GM19395 (cell line): ENCODE results near the gene SPATA4.
"Not testable (repeated sequence)": the region's sequence is repeated elsewhere in the genome, so short reads cannot be mapped to it uniquely, and the experiment has no call there.

Source experiments
- ATAC-seq: cut with Tn5 transposase; IDR thresholded peaks from one replicate; pipeline ENCODE4 v1.9.1; 2021; ENCODE audit warnings: mild to moderate bottlenecking, moderate library complexity; ENCODE audit not compliant: unreplicated experiment

The SPATA4 gene

DNA sequence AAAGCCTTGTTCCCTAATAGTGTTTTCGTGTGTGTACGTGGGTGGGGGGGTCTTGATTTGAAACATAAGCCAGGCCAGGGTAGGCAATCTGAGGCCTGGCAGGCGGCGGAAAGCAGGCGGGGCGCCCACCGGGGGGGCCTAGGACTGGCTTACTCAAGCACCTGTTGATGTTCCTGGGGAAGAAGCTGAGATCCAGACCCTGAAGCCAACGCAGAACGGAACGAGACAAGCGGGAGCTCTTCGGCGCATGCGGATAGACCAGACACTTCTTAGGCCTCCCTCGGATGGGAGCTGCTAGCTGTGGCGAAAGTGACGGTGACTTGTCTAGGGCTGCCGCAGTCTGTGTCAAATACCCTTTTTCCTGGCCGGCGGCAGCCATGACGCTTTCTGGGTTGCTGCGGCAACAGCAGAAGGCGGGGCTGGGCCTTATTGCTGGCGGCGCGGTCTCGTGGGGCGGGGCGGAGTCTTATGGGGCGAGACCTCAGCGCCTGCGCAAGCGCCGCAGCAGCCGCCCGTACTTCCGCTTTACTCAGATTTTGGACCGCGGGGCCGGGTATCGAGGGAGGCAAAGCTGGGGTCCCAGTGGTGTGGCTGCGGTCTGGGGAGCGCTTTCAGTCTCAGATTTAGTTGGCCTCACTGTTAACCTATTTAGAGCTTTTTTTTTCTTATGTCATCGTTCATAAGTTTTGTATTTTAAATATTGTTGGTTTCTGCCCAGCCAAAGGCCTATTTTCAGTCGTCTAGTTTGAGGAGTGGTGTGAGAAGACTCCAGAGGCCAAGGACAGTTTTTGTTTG lies at the start of gene SPATA4:
Gene SPATA4, minus strand, starts transcription at position 402 of the 795 bp plus-strand sequence. Its CDS starts 23 bp downstream, at position 379.
- peak; percentile 97 for ATAC-seq

DNA sequence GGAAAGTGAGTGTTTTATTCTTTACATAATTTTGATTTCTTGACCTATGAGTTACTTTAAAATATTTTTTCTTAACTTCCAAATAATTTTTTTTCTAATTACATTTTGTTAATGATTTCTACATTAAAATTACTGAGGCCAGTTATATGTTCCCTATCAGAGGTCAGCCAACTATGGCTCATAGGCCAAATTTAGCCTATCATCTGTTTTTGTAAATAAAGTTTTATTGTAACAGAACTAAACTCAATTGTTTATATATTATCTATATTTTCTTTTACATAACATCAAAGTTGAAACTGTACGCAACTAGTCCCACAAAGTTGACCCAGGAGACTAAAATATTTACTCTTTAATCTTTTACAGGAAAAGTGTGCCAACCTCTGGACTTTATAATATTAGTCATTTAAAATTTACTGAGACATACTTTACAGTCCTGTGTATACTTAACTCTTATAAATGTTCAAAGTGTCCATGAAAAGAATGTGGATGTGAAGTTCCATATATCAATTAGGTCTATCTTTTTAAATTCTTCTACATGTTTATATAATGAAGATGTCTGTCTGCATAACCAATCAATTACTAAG lies 47.5 kb upstream of the SPATA4 start:
- ATAC-seq, result no peak

DNA sequence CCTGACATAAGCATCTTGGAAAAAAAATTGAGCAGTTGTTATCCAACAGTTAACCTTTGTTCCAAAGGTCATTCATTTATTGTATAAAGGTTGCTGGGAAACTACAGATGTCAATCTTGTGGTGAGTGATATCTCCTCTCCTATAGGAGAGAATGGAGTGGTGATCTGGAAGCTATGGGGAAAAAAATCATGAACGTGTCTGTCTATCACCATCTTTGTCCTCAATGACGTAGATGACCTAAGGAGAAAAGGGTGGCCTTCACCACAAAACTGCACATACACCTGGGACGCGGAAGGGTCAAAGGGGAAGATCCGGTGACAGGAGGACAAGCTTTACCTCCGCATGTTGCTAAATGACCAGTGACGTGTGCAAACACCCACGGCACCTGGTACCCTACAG lies 46.3 kb upstream of the SPATA4 start:
- no peak for ATAC-seq

DNA sequence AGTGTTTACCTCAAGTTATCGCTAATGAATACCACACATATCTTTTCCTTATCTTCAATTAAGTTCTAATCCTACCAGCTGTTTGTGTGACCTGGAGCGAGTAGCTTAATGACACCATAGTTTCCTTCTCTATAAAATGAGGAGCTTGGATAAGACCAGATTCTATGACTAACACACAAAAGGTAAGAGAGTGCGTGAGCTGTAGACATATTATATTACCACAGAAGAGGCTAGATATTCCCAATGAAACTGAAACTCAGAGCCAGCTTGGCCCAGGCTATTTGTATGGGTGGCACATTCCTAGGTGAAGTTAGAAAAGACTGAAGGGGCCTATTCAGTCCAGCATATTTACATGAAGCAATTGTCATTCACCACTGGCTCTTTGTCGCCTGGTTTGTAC lies 43.4 kb upstream of the SPATA4 start:
- ATAC-seq, result no peak

DNA sequence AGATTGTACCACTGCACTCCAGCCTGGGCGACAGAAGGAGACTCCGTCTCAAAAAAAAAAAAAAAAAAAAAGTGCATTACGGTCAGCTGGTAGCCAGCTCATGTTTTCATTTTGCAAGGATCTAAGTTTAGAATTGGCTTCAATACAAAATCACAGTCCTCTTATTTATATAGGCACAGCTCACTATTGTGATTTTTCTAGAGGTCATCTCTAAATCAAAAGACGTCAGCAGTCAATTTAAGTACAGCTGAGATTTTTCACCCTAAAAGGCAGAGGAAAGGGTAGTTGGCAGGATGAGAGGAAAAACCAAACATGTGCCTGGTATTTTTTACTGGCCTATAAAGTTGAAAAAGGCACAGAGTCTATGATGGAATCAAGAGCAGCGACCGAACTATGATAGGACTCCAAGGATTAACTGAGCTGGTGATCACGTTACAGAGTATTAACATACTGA lies 42.8 kb upstream of the SPATA4 start:
- ATAC-seq, result no peak

DNA sequence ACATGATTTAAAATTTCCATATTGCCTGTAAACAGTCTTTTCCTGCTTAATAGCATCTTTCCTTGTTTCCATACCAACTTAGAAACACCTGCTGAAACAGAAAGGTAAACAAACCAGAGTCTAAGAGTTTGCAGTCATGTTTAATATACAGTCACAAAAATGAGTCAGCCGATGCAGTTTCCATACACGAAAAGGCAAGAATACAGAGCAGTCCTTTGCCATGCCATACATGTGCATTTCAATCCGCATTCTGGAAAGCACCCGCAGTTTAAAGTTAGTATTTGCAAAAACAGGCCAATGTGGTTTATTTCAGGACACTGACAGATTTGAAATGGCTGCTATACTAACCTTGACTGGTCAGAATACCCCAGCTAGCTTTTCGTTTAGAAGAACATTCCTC lies 41.6 kb upstream of the SPATA4 start:
- no peak for ATAC-seq

DNA sequence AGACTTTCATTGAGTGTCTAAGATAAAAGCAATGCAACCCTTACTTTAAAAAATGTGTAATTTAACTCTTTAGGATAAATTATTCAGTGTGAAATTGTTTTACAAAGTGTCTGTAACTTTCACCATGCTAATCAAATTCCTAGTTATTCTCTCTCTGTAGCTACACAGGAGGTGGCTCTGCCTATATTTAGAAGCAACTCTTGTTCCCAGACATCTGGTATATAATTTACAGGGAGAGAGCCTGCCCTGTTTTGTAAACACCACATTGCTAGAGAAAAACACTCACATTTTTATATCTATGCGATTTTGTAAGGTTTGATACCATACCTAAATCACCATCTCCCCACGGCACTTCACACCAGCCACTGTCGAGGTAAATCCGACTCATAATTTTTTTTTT lies 35.5 kb upstream of the SPATA4 start:
- no peak for ATAC-seq

DNA sequence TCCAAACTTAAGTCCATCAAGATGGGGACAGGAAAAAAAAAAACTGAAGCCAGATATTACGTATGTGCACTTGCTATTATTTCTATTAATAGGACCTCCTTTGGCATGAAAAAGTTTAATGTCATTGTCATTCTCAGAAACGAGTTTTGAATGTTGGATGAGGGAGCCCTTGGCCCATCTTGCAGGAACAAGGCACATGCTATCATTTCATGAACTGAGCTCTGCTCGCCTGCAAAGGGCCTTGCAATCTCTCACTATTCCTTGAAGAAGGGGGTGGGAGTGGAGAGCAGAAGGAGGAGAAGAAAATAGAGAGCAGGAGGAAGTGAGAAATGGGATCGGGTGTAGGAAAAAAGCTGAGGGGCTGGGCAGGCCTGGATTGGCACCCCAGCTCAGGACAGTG lies 34.3 kb upstream of the SPATA4 start:
- ATAC-seq, result no peak

DNA sequence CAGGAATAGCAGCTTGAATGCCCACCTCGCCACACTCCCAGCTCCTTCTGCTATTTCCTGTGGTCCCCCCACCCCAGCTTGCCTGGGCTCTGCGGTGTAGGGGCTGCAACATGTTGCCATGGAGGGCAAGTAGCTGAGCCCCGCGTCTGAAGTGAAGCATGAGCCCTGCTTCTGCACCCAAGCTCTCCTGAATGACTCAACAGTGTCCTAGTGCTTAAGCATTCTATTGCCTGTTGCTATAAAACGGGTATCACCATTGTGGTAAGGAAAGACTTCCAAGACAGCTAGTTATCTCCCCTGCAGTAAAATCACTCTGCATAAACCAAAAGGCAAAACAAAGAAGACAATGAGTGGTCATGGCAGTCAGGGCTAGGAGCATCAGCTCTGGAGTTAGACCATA lies 31.4 kb upstream of the SPATA4 start:
- ATAC-seq, result no peak

DNA sequence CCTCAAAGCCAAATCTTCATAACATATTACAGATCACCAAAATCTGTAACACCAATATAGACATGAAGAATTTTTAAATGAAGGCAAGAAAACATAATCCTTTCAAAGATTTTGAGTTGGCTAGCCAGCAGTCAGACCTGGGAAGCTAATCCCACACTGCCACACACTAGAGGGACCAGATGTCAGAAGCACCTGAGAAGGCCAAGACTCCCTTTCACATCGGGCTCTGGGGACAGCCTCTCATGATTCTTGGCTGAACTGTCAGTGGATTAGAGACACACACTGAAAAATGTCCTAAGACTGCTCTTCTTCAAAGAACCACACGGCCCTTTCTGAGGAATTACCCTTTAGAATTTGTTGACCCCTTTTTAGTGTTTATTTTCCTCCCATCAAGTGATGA lies 28.2 kb upstream of the SPATA4 start:
- no peak for ATAC-seq

DNA sequence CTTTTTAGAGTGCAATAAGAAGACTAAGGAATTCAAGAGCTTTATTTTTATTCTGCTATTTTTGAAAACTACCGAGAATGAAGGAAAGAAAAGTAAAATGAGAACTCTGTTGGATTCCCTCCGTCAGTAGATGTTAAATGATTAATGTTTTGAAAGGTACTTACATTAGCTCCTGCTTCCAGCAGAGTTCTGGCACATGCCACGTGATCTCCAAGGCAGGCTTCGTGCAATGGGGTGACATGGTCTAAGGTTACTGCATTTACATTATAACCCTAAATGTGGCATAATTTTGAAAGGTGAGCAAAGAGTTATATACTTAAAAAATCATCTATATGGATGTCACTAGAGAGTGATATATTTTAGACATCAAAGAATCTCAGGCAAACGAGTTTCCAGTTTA lies 26.8 kb upstream of the SPATA4 start:
- no peak for ATAC-seq

DNA sequence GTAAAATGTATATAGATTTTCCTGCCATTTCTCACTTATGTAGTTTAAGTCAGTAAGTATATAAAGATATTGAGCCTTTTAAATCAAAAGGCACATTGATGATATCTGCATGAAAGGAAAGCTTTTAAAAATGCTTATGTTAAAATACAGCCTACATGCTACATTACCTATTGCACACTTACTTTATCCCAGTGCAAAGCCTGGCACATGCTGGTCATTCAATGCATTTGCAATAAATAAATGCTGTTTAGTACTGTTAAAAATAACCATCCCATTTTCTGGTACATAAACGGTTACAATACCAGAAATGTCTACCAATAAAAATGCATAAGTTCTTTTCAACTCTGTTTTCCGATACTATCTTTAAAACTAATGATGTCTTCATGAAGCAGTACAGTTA lies 22.1 kb upstream of the SPATA4 start:
- ATAC-seq, result no peak

DNA sequence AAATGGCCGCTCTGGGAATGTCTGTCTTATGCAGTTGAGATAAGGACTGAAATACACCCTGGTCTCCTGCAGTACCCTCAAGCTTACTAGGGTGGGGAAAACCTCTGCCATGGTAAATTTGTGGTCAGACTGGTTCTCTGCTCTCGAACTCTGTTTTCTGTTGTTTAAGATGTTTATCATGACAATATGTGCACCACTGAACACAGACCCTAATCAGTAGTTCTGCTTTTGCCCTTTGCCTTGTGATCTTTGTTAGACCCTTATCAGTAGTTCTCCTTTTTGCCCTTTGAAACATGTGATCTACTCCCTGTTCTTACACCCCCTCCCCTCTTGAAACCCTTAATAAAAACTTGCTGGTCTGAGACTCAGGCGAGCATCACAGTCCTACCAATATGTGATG lies 17.0 kb upstream of the SPATA4 start:
- not testable (repeated sequence) for ATAC-seq

DNA sequence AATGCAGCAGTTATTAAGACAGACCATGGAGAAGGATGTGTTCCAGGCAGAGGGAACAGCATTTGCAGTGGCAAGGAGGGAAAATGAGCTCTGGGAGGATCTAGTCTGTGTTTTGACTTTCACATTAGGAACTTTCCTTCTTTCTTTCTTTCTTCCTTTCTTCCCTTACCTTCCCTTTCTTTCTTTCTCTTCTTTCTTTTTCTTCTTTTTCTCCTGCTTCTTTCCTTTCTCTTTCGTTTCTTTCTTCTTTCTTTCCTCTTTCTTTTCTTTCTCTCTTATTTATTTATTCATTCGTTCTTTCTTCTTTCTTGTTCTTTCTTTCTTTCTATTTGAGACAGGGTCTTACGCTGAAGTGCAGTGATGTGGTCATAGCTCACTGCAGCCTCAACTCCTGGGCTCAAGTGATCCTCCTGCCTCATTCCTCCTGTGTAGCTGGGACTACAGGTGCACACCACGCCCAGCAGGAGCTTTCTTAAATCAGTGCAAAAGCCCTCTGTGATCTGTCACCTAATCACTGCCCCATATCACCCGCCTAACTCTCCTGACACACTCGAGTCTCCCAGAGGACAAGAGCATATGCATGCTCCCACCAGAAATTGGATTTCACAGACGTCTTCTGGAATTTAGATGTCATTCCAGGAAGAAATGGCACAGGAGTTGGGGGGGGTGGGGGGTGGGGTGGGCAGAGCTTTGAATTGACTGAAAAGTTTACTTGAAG lies 15.4 kb upstream of the SPATA4 start:
- no peak for ATAC-seq

DNA sequence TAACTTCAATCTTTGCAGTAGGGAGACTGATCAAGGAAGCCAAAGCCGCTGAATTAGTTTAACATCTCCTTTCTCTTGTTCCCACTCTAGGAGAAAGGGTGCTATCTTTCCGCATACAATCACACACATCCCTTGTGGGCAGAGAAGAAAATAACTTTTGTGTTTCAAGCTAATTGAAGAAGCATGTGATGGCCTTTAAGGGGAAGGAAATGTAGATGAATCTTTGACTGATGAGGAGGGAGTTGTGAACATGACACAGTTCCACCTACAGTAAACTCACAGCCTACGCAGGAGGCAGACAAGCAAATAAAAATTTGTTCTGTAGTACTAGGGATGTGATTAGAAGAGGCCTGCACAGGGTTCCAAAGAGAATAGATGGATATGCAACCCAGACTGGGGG lies 14.7 kb upstream of the SPATA4 start:
- no peak for ATAC-seq

DNA sequence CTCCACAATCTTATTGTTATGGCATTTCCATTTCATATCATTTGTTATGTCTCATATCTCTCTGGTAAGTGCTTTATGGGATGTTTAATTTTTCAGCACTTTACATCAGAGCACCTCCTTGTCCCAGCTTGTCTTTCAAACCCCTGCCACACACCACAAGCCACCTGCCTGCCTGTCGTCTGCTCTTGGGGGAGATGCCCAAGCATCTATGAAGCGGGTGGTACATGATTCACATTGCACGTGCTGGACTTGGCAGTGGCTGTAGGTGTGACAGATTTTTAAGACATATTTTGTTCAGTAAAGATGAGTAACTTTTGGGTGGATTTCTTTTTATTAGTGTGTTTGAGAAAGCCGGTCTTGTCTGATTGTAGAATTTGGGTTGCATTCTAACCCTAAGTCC lies 14.2 kb upstream of the SPATA4 start:
- ATAC-seq, result no peak

DNA sequence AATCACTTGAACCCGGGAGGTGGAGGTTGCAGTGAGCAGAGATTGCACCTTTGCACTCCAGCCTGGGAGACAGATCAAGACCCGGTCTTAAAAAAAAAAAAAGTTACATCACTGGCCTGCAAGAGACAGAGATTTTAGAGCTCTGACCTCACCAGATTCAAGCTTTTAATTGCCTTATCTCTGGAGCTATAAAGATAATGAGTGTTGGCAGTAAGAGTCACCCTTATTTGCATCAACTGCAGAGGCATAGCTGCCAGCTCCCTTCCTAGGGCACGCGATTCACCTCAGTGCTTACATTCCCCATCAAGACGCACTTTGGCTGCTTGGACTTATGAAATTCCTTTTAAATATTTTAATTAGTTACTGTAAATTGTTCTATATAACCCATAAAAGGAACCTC lies 12.5 kb upstream of the SPATA4 start:
- ATAC-seq, result no peak

DNA sequence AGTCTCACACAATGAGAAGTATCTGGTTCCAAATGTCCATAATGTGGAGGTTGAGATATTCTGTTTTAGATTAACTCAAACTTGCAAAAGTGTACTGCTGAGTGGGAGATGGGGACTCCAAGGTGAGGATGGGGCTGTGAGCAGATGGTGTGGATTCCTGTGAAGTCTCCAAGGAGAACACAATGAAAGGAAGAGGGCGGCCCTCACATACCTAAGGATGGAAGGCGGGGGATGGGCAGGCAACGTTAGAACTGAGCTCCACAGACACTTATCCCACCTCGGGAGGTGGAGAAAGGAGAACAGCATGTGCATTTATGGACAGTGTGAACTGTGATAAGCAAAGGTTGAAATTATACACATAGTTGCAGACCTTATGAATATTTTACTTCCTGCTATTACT lies 9.9 kb upstream of the SPATA4 start:
- no peak for ATAC-seq

DNA sequence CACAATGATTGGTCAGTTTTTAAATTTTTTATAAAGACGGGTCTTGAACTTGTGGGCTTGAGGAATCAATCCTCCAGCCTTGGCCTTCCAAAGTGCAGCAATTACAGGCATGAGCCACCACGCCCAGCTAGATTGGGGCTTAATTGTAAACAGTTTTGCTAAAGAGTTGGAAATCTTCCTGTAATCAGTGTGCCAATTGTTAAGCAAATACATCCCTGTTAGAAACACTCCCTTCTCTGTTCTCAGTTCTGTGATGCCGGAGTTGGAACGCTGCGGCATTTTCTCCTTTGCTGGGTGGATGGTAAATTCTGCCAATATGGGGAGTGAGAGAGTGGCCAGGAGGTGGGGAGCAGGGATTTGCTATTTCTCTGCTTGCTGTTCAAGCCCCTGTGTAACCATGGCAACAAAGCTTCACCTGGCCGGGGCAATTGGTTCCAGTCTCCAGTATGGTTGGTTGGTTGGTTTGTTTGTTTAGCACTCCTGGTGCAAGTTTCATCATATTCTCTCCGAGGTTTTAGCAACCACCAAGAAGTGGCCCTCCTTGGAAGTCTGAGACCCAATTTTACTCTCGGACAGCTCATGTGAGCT lies 3.0 kb upstream of the SPATA4 start:
- ATAC-seq, result no peak

DNA sequence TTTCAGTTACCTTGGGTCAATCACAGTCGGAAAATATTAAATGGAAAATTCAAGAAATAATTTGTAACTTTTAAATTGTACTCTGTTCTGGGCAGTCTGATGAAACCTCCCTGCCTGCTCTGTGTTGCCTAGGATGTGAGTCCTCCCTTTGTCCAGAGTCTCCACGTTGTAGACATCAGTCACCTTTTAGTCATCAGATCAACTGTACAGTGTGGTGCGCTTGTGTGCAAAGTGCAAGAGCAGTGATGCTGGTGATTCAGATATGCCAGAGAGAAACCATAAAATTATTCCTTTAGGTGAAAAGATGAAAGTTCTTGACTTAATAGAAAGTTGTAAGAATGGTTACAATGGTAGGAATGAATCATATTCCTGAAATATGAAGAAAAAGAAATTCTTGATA lies 1.4 kb downstream of the SPATA4 start:
- ATAC-seq, result no peak

DNA sequence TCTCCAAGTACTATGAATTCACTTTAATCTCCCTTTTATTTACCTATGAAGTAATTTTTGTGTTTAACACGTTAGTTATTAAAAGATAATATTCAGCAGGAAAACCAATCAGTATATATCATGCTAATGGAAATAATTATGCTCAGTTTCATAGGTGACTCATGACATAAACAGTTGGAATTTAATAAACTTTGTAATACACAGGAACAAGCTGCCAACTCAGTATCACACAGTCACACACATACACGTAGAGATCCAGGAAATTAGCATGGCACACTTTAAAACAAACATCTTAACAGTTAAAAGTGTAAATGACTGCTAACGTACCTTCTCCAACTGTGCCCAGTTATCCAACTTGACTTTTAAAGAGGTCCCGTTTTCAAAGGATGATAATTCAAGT lies 2.3 kb downstream of the SPATA4 start:
- no peak for ATAC-seq

DNA sequence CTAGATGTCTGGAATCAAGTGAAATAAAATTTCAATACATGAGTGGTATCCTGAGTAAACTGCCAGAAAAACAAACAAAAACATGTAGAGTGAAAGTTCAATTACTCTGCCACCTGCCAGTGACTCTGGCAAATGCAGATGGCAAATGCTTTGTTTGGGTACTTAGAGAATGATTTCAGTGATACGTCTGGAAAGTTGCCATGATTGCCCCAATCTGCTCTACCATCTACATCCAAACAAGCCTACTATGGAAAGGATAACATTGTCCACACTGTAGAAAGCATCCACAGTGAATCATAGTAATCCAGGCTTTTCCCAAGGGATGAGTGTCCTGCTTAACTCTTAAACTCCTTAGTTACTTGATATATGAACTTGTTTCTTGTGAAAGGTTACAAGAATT lies 3.4 kb downstream of the SPATA4 start:
- no peak for ATAC-seq
